ENCODE data around the gene ZNF76.

ZNF76 gene

DNA sequence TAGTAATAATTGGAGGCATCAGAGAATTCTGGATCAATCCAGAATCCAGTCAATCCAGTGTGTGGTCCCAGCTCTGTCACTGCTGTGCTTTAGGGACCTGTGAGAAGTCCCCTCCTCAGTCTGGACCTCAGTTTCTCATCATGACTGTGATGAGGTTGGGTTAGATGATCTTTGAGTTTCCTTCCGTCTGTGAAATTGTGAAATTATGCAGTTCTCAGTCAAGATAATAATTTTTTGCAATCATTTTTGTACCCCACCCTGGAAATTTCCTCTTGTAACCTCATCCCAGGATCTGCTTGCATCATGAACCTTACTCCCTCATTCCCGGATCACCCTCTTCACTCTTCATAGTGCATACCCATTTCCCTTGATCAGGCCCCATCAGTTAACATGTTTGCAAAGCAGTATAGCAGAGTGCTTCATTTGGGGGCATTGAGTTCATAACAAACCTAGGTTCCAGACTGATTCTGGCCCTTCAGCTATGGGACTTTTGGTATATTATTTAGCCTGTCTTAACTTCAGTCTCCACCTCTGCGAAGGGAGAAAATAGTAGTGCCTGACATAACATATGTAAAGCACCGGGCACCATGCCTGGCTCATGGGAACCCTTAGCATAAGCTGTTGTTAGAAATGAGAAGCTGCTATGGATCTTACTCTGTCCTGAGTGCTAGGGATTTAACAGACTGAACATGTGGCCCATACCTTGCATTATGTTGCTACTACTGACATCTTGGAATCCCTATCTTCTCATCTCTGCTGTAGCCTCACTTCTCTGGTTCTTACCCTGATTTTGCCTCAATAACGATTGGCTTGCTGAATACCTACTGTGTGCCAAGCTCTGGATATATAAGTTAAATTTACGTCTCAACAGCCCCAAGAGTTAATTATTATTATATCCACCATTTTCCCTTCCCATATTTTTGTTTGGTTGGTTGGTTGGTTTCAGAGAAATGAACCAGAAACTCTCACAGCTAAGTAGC, 1.3 kb downstream of the ZNF76 start:
- TF ChIP-seq, protein P1, sequence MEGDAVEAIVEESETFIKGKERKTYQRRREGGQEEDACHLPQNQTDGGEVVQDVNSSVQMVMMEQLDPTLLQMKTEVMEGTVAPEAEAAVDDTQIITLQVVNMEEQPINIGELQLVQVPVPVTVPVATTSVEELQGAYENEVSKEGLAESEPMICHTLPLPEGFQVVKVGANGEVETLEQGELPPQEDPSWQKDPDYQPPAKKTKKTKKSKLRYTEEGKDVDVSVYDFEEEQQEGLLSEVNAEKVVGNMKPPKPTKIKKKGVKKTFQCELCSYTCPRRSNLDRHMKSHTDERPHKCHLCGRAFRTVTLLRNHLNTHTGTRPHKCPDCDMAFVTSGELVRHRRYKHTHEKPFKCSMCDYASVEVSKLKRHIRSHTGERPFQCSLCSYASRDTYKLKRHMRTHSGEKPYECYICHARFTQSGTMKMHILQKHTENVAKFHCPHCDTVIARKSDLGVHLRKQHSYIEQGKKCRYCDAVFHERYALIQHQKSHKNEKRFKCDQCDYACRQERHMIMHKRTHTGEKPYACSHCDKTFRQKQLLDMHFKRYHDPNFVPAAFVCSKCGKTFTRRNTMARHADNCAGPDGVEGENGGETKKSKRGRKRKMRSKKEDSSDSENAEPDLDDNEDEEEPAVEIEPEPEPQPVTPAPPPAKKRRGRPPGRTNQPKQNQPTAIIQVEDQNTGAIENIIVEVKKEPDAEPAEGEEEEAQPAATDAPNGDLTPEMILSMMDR (IDR thresholded peaks at IDR 0.05): no peak

DNA sequence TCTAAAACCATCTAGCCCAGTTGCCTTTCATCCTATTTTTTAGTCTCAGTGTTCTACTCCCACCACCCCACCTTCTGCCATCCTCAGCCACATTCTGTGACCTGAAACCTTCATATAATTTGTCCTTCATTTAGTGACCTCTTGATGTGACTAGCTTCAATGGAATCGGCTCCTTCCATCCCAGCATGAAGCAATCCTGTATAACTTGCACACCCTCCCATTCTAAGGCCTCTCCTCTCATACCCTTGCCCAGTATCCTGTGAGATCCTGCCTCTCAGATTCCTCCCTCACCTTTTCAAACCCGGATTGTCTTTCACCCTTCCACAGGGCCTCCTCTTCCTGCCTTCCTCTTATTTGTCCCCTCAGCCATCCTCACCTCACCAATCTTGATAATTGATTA, 3.1 kb downstream of the ZNF76 start:
- TF ChIP-seq, protein P1 (IDR thresholded peaks at IDR 0.05): no peak

DNA sequence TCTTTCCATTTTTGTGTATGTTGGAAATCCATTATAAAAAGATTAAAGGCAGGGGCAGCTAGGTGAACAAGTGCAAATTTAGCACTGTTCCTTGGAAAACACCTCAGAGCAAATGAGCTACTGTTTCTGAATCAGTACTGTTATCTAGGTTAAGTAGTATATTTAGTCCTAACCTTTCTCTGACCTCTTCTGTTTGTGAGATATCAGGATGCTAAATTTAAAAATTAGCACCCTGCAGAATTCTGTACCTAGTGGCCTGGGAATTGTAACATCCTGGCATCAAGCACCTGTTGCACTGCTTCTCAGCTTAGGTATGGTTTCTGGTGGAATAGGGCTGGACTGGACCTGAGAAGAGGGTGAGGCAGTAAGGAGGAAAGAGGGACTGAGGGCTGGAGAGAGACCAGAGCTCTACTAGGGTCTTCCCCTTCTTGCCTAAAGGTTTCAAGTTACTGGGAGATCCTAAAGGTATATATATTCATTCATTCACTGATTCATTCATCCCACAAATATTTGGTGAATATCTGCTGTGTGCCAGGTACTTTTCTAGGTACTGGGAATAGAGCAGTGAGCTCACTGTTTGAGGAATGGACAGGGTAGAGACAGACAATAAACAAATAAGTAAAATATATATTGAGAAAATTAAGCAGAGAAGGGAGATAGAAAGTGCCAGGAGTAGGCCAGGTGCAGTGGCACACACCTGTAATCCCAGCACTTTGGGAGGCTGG, 5.2 kb downstream of the ZNF76 start:
- TF ChIP-seq, protein P1 (IDR thresholded peaks at IDR 0.05): no peak

DNA sequence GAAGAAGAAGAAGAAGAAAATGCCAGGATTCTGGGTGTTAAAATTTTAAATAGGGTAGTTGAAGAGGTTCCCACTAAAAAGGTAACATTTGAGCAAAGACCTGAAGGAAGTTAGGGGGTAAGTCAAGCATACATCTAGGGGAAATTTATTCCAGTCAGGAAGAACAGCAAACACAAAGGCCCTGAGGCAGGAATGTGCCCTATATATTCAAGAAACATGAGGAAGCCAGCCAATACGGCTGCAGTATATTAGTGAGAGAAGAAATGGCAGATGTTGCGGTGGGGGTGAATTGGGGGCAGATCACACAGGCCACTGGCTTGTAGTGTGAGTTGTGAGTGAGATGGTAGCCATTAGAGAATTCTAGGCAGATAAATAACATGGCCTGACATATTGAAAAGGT, 6.0 kb downstream of the ZNF76 start:
- TF ChIP-seq, protein P1 (IDR thresholded peaks at IDR 0.05): no peak

DNA sequence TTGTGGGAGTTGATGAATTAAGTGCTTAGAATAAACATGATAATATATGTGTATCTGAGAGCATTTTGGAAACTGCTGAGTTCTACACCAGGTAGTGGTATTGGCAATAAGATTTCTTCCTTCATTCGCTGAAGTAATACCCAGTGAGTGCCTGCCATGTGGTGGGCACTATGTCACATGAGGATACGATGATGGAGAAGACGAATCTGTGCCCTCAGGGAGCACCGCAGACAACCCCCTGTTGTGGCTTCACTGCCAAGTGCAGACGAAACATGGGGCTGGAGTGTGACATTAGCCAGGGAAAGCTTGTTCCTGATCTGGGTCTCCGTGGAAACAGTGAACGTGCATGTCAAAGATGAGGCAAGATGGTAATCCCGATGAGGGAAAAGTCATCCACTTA, 7.9 kb downstream of the ZNF76 start:
- TF ChIP-seq, protein P1 (IDR thresholded peaks at IDR 0.05): no peak

DNA sequence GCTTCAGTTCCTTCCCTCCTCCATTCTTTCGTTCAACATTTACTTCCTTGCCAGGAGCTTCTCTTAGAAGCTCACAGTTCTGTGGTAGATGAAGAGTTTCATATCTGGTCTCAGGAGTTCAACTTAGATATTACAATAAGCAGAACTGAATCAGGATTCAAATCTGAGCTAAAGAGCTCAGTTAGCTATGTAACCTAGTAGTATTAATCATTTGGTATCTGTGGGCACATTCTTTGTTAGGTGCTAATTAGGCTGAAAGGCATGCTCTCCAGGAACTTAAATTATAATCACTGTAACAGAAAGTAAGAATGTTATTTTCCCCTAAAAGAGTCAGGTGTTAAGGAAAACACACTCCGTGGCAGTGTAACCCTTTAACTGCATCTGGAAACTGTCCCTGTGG, 8.4 kb downstream of the ZNF76 start:
- TF ChIP-seq, protein P1 (IDR thresholded peaks at IDR 0.05): no peak

DNA sequence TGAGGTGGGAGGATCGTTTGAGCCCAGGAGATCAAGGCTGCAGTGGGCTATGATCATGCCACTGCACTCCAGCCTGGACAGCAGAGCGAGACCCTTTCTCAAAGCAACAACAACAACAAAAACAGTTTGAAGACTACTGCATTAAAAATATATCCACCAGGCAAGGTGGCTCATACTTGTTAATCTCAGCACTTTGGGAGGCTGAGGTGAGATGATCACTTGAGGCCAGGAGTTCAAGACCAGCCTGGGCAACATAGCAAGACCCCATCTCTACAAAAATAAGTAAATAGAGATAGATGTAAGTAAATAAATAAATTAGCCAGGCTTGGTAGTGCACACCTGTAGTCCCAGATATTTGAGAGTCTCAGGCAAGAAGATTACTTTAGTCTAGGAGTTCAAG, 12.5 kb downstream of the ZNF76 start:
- TF ChIP-seq, protein P1 (IDR thresholded peaks at IDR 0.05): no peak
